GM19025 (cell line): ENCODE data around the gene ATG7.
"Not testable (repeated sequence)": the region's sequence is repeated elsewhere in the genome, so short reads cannot be mapped to it uniquely, and the experiment has no call there.

Source experiments
- ATAC-seq: cut with Tn5 transposase; IDR thresholded peaks from one replicate; pipeline ENCODE4 v1.9.1; 2021; ENCODE audit warnings: mild to moderate bottlenecking, low read depth, moderate library complexity; ENCODE audit not compliant: unreplicated experiment

ATG7 gene

DNA sequence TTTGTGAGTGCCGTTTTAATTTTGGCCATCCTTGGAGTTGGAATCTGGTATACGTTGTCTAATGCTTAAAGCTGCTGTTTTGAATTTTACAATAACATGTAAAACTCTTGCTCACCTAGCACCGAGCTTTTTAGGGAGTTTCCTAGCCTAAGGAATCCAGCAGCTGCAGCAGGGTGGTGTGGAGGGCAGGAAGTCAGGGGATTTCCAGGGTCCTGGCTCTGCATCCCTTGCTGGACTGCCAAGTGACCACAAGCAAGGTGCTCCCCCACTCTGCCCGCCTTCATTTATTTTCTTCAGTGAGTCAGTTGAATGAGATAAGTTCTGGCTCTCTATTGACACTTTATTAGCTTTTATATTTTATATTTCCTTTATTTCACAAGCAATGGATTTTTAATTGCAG lies 113.7 kb downstream of the ATG7 start:
- ATAC-seq, result no peak

- ATAC-seq, result no peak
Observed at GRCh38 chr3:11386465-11387113, 114.4 kb downstream of the ATG7 start.

DNA sequence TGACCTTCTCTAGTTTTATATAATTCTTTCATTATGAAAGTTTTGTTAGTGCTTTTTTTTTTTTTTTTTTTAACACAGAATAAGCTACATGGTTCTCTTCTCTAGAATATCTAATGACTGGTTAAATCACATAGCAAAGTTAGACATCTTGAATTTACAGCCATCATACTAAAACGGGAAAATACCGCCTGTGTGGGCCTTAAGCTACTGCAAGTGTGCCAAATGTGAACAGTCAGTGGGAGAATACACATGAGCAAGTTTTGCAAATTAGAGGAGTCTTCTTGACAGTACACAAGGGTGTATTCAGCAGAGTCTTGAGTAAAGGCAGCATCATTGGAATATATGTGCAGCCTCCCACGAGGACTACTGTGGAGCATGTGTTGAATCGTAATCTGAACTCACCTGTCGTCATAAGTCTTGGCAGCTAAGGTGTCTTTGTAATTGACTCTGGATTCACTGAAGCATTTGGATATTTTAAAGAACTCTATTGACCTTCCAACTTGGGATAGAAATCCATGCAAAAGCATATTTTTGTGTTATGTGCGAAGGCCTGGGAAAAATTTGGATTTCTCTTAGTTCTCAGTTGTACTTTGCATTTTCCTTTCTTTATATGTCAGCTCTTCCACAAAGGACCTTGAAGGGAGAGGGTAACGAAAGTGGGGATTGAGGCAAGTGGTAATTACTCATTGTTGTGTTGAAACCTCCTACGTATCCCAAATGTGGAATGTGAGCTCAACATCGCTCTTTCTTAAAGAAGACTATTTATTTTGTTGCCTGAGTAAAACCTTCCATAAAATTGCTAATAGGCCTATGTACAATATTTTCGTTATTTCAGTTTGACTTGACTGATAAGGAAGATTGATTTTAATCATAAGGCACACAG lies 117.4 kb downstream of the ATG7 start:
- ATAC-seq, result no peak

GRCh38 chr3:11390411-11391131 lies 118.4 kb downstream of the ATG7 start:
- ATAC-seq, result no peak

DNA sequence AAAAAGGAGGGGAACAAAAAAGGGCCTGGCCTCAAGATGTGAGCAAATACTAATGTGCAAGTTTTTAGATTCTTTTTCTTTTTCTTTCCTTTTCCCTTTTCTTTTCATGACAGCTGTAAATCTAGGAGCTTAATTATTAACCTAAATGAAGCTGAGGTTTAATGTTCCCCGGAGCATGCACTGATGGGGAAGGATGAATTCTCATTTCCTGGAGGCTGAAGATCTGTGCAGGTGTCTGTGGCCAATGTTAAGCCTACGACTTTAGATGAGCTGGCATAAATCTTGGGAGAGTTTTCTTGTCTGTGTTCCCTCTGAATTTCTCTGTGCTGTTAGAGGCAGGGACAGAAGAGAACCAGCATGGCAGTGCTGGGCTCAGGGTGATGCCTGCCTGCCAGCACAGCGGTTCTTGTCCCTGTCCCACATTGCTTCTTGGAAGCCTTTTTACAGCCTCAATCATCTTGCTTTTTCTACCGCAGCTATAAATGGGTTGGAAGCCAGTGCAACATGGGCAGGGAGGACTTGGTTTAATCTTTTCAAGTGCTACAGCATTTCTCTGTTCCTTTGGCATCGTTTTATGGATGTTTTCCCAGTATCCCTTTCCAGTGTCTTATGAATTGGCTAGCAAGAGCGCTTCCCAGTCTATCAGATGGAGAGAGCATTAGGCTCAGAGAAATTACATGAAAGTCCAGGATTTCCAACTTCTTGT lies 119.1 kb downstream of the ATG7 start:
- ATAC-seq, result no peak

DNA sequence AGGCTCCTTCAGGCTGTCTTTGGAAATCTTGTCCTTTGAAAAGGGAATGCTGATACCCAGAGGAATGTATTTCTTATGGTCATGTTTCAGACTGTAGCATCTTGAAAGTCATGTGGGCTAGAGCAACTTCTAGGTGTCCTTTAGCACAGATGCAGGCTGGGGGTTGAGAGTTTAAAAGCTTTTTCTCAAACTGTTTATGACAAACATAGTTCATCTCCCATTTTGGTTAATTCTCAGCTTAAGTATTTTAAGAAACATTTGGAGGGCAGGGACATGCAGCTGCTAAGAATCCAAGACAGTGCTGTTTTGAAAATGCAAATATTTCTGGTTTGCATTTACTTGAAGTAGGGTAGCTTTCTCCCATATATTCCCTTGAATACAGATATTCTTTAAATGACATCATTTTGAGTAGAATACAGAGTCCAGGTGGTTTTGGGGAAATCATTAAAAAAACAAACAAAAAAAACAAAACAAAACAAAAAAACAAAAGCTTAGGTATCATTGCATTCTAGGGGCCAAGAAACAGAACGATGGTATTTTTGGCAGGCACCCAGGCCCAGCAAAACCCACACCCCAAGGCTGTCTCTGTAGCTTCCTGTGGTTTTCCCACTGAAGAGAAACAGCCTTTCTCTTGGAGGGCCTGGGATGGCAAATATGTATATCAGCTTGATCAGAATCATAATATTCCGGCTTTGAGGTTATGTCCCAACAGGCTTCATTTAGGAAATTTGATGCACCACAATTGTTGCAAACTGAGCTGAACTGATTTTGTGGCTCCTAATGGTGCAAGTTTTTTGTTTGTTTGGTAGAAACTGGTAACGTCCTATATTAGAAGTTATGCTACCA lies 120.0 kb downstream of the ATG7 start:
- no peak for ATAC-seq

- no peak for ATAC-seq
Observed at GRCh38 chr3:11392860-11393114, 120.6 kb downstream of the ATG7 start.

GRCh38 chr3:11393401-11393800 lies 121.2 kb downstream of the ATG7 start:
- no peak for ATAC-seq

- no peak for ATAC-seq
Observed at GRCh38 chr3:11394392-11394791, 122.2 kb downstream of the ATG7 start.

DNA sequence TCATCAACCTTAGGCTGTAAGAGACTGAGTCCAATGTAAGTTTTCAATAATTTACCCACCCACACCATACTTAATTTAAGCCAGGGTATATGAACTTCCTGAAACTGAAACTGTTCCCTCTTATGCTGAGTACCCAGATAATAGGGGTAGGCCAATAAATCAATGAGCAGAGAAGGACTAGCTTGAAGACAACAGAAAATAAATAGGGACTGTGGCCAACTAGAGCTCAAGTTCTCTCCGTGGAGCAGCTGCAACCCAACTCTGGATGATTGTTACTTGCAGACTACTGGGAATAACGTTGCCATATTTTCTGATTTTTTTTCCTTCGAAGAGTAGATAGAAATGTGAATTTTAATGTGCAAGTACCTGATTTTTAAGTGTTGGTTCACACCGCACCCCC lies 128.0 kb downstream of the ATG7 start:
- ATAC-seq, result no peak

DNA sequence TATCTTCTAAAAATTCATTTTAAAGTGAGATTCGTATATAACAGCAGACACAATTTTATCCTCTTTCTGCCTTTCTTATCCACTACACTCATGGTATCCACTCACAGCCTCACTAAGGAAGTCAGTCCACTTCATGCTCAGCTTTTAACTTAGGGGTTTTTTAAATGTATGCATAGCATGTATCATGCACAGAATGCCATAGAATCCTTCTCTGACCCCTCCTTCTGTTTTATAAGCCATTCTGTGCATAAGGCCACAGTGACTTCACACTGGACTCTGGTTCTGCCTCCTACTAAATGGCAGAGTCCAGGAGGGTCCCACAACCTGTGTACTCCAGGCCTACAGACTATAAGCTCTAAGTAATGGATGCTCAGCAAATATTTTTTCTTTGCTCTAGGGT lies 129.2 kb downstream of the ATG7 start:
- ATAC-seq, result no peak

GRCh38 chr3:11405323-11405722 lies 133.1 kb downstream of the ATG7 start:
- ATAC-seq, result no peak

DNA sequence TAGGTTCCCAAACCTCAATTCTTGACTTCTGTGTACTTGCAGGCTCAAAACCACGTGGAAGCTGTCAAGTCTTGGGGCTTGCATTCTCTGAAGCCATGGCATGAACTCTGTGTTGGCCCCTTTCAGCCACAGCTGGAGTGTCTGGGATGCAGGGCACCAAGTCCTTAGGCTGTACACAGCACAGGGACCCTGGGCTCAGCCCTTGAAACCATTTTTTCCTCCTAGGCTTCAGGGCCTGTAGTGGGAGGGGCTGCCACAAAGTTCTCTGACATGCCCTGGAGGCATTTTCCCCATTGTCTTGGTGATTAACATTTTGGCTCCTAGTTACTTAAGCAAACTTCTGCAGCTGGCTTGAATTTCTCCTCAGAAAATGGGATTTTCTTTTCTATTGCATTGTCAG lies 135.4 kb downstream of the ATG7 start:
- no peak for ATAC-seq

- not testable (repeated sequence) for ATAC-seq
Observed at GRCh38 chr3:11408324-11408859, 136.2 kb downstream of the ATG7 start.

- no peak for ATAC-seq
Observed at GRCh38 chr3:11410564-11410963, 138.4 kb downstream of the ATG7 start.

DNA sequence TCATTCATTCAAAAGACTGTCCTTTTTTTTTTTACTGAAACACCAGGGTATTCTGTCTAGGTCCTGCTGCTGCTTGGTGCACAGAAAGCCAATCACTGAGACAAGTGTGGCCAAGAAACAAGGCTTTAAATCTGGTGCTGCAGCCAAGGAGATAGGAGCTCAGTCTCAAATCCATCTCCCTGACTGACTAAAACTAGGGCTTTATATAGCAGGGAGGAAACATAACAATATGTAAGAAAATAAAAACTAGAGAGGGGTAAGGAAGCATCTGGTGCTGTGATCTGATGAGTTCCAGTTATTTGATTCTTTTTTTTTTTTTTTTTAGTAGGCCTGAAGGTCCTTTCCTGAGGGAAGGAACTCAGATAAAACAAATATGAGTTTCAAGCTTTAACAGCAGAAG lies 139.8 kb downstream of the ATG7 start:
- no peak for ATAC-seq

GRCh38 chr3:11413071-11413470 lies 140.9 kb downstream of the ATG7 start:
- no peak for ATAC-seq

GRCh38 chr3:11415099-11415498 lies 142.9 kb downstream of the ATG7 start:
- ATAC-seq, result no peak

DNA sequence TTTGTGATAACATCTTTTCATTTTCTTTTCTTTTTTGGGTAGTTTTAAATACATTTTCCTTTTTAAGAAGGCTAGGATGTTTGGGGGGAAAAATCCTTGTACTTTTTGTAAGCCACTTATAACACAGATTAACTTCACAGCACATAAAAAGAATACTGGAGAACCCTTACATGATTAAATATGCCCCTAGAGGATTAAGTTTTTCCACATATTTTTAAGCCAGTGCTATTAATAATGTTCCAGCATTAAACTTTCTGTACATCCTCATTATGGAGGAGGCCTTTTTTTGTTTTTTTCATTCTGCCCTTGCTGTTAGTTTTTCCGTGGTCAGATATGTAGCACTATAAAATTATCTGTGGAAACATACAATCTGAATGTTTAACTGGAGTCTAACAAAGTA lies 147.9 kb downstream of the ATG7 start:
- no peak for ATAC-seq

- no peak for ATAC-seq
Observed at GRCh38 chr3:11422291-11422690, 150.1 kb downstream of the ATG7 start.
